Adrenal gland (tissue), 12 donors: ENCODE measurements around the gene ANKRD34A. TPM values are rescaled to one million over a fixed set of nuclear protein-coding genes. Genes with fewer than 3 reads are reported as not detected.

Experiments
- polyA plus RNA-seq, 3 donors: library from polyadenylated mRNA; stranded (reverse); fragments of 200-250 nt in 2 of 3; fragments of 350-450 nt in 1 of 3; fragmentation: Illumina TruSeq in 1 of 3; extraction: RNeasy Lipid Tissue Mini Kit (QIAGEN cat#74804) in 1 of 3; gene quantifications; one replicate each; pipeline ENCODE4 v1.2.3, GENCODE V29; 2013 to 2014
- total RNA-seq, 9 donors: library from RNA; depleted of rRNA in 4 of 9; stranded (reverse); fragments of >200 nt in 4 of 9; fragments of 120-200 nt in 1 of 9; fragmentation: NEBNext Ultra II Directional in 1 of 9; extraction: Animal tissue kit (Norgen Biotek cat#: 25700) in 1 of 9; gene quantifications; one replicate each; pipeline versions ENCODE4 v1.1.0 to v1.2.4, GENCODE V29; 2013 to 2023
- donor health status: healthy with polysubstance abuse.
- donor health status: Bipolar disorder and iron deficiency.
- donor health status: DM: yes; HTN: yes; CAD: no.
- donor health status: DM: no; HTN: no; CAD: no.
- donor health status: DM: no; HTN: no; CAD: no.
- donor health status: DM: yes; HTN: yes; CAD: no.

The ANKRD34A gene
- total and polyA plus RNA-seq, 12 donors: 0.24 to 2.5 (median 0.96) TPM

Other genes with a start within 250 kb of the ANKRD34A start
- under 1 TPM in 2 of 9 donors, not detected in 7; 0.21 to 0.22 TPM for gene CD160, start 245.1 kb downstream of the ANKRD34A start, total RNA-seq
- gene CD160, start 245.1 kb downstream of the ANKRD34A start, polyA plus RNA-seq: under 1 TPM; 0.10 to 0.48 (median 0.35) TPM
- gene RNF115, start 140.5 kb downstream of the ANKRD34A start, total RNA-seq: 10 to 100 TPM in 8 of 9 donors, 1 to 10 TPM in 1; 8.3 to 19.2 (median 13.0) TPM
- gene RNF115, start 140.5 kb downstream of the ANKRD34A start, polyA plus RNA-seq: 10 to 100 TPM in 1 of 3 donors, 1 to 10 TPM in 2; 8.4 to 17.1 (median 9.3) TPM
- 10 to 100 TPM; 15.5 to 28.4 (median 20.8) TPM for gene POLR3C, start 140.4 kb downstream of the ANKRD34A start, total RNA-seq
- gene POLR3C, start 140.4 kb downstream of the ANKRD34A start, polyA plus RNA-seq: 10 to 100 TPM; 12.0 to 19.8 (median 16.2) TPM
- 1 to 10 TPM; 1.5 to 6.5 (median 3.4) TPM for gene NUDT17, start 118.9 kb downstream of the ANKRD34A start, total RNA-seq
- 1 to 10 TPM; 2.1 to 7.8 (median 3.2) TPM for gene NUDT17, start 118.9 kb downstream of the ANKRD34A start, polyA plus RNA-seq
- gene PIAS3, start 105.5 kb downstream of the ANKRD34A start, total RNA-seq: 10 to 100 TPM in 8 of 9 donors, 1 to 10 TPM in 1; 7.5 to 34.1 (median 20.8) TPM
- gene PIAS3, start 105.5 kb downstream of the ANKRD34A start, polyA plus RNA-seq: 10 to 100 TPM; 17.9 to 40.5 (median 26.0) TPM
- 1 to 10 TPM in 3 of 9 donors, under 1 TPM in 5, not detected in 1; 0.37 to 1.3 (median 0.65) TPM for gene ANKRD35, start 78.7 kb downstream of the ANKRD34A start, total RNA-seq
- gene ANKRD35, start 78.7 kb downstream of the ANKRD34A start, polyA plus RNA-seq: 1 to 10 TPM in 2 of 3 donors, under 1 TPM in 1; 0.55 to 2.0 (median 1.2) TPM
- gene ITGA10, start 54.5 kb downstream of the ANKRD34A start, total RNA-seq: 1 to 10 TPM in 7 of 9 donors, under 1 TPM in 2; 0.54 to 2.7 (median 1.4) TPM
- 1 to 10 TPM in 2 of 3 donors, under 1 TPM in 1; 0.93 to 4.0 (median 3.6) TPM for gene ITGA10, start 54.5 kb downstream of the ANKRD34A start, polyA plus RNA-seq
- gene PEX11B, start 45.9 kb downstream of the ANKRD34A start, total RNA-seq: 10 to 100 TPM; 24.8 to 44.4 (median 33.0) TPM
- 10 to 100 TPM; 21.2 to 52.9 (median 25.8) TPM for gene PEX11B, start 45.9 kb downstream of the ANKRD34A start, polyA plus RNA-seq
- 100 to 1,000 TPM in 6 of 9 donors, 10 to 100 TPM in 3; 68.9 to 171 (median 116) TPM for gene RBM8A, start 37.1 kb downstream of the ANKRD34A start, total RNA-seq
- 100 to 1,000 TPM in 2 of 3 donors, 10 to 100 TPM in 1; 61.5 to 223 (median 102) TPM for gene RBM8A, start 37.1 kb downstream of the ANKRD34A start, polyA plus RNA-seq
- 10 to 100 TPM; 15.6 to 61.2 (median 40.7) TPM for gene LIX1L, start 6.6 kb downstream of the ANKRD34A start, total RNA-seq
- 10 to 100 TPM in 2 of 3 donors, 1 to 10 TPM in 1; 9.6 to 27.5 (median 10.4) TPM for gene LIX1L, start 6.6 kb downstream of the ANKRD34A start, polyA plus RNA-seq
- 10 to 100 TPM; 18.4 to 35.2 (median 30.5) TPM for gene POLR3GL, start 115 bp upstream of the ANKRD34A start, total RNA-seq
- gene POLR3GL, start 115 bp upstream of the ANKRD34A start, polyA plus RNA-seq: 10 to 100 TPM; 36.0 to 48.7 (median 44.9) TPM
- gene TXNIP, start 32.0 kb upstream of the ANKRD34A start, total RNA-seq: 1,000 to 10,000 TPM in 4 of 9 donors, 100 to 1,000 TPM in 5; 202 to 2,069 (median 820) TPM
- gene TXNIP, start 32.0 kb upstream of the ANKRD34A start, polyA plus RNA-seq: 100 to 1,000 TPM; 231 to 486 (median 342) TPM
- gene HJV, start 57.2 kb upstream of the ANKRD34A start, total RNA-seq: 1 to 10 TPM in 1 of 9 donors, under 1 TPM in 5, not detected in 3; 0.11 to 1.7 (median 0.35) TPM
- under 1 TPM in 2 of 3 donors, not detected in 1; 0.07 to 0.11 TPM for gene HJV, start 57.2 kb upstream of the ANKRD34A start, polyA plus RNA-seq
- gene NBPF10, start 180.2 kb upstream of the ANKRD34A start, total RNA-seq: 1 to 10 TPM in 7 of 9 donors, under 1 TPM in 2; 0.69 to 2.2 (median 1.3) TPM
- under 1 TPM; 0.20 to 0.51 (median 0.48) TPM for gene NBPF10, start 180.2 kb upstream of the ANKRD34A start, polyA plus RNA-seq